ENCODE data around the gene TXNL4B. TPM values are rescaled to one million over a fixed set of nuclear protein-coding genes. Genes with fewer than 3 reads are reported as not detected.

TXNL4B gene
- total and polyA plus RNA-seq, 10 of the 15 experiments (the other 5 are each of a cell fraction or from before 2014, with no cell fraction given) = 11.1 to 24.0 (median 15.9) TPM

GRCh38 chr16:72093448-72094265 is at the start of gene TXNL4B, which contains the start of gene DHX38 (continued):
- TF ChIP-seq CEBPZ (IDR thresholded peaks at IDR 0.05; ENCODE audit: low read depth, low read length) (peak; percentile 71), LARP7 (IDR thresholded peaks at IDR 0.05) (no peak), TAF1 (IDR thresholded peaks at IDR 0.05; ENCODE audit: borderline replicate concordance, low read depth, low read length) (peak; percentile 75), NFXL1 (IDR thresholded peaks at IDR 0.05; ENCODE audit: borderline replicate concordance) (no peak), BMI1 (IDR thresholded peaks at IDR 0.05; ENCODE audit: borderline replicate concordance) (peak; percentile 98), TARDBP (IDR thresholded peaks at IDR 0.05; ENCODE audit: borderline replicate concordance) (peak; percentile 31; the same call in 1 of the 2 replicates), HDAC2 (IDR thresholded peaks at IDR 0.05) (no peak), CREM (IDR thresholded peaks at IDR 0.05; ENCODE audit: low read depth) (peak; percentile 93)

GRCh38 chr16:72142476-72142875 is 49.1 kb upstream of the TXNL4B start:
- in situ Hi-C loops (cut with MboI) (no loop called here), intact Hi-C loops (cut with micrococcal nuclease; ENCODE audit: unreplicated experiment) (no loop called here)
- no peak overlapping the region for H2AFZ ChIP-seq (ENCODE audit: control insufficient read depth, low read depth, low read length)
- ChIA-PET SMC1A (ENCODE audit: uncharacterized antibody, unreplicated experiment) (interaction anchor here (1.6 kb wide), 1 partner anchor 15 kb away, joined by 4 read pairs; no protein-coding TSS in a partner anchor), CTCF (interaction anchor here (0.7 to 3.1 kb wide), 2 partner anchors 17 to 1401 kb away, joined by 3 to 12 read pairs; no protein-coding TSS in a partner anchor), POLR2A (no interaction called here), RAD21 (ENCODE audit: unreplicated experiment) (no interaction called here)
- no peaks in the 10 kb centered on the region for H3K36me3 ChIP-seq (ENCODE audit: control insufficient read depth in 2 of 2, insufficient read depth in 2 of 2, low read length in 1 of 2)
- no peaks in the 10 kb centered on the region for H3K9me3 ChIP-seq (replicated peaks; ENCODE audit: control insufficient read depth, insufficient read depth, low read length)
- no TSS peak for BruUV-seq (replicated peaks)
- H3K4me2 ChIP-seq (ENCODE audit: control insufficient read depth, insufficient read depth) = no peak overlapping the region
- 92% methylated on average over 1 of the region's 1 CpG for WGBS (ENCODE audit: insufficient coverage, insufficient replicate concordance, low lambda C conversion rate, missing lambda C conversion rate)
- no peaks in the 10 kb centered on the region for H3K4me1 ChIP-seq (ENCODE audit: control insufficient read depth, insufficient read depth, low read length)
- no peaks in the 10 kb centered on the region for H3K27me3 ChIP-seq (replicated peaks in 1 of 2; ENCODE audit: control insufficient read depth in 2 of 2, insufficient read depth in 2 of 2, low read length in 1 of 2)
- H3K27ac ChIP-seq (ENCODE audit: control insufficient read depth, insufficient read depth) = no peak overlapping the region
- no peak overlapping the region for H3K9ac ChIP-seq (ENCODE audit: control insufficient read depth, insufficient read depth, low read length)
- no peak for FAIRE-seq
- no peaks in the 10 kb centered on the region for H4K20me1 ChIP-seq (ENCODE audit: control insufficient read depth, insufficient read depth)
- ATAC-seq = no peak
- H3K4me3 ChIP-seq = no peak overlapping the region
- no peak for DNase-seq (ENCODE audit: low read depth, low spot score)
- TF ChIP-seq BMI1 (IDR thresholded peaks at IDR 0.05; ENCODE audit: borderline replicate concordance) (no peak), MXI1 (IDR thresholded peaks at IDR 0.05; ENCODE audit: low read depth, low read length) (no peak)
- no peaks in the 10 kb centered on the region for H3K79me2 ChIP-seq (ENCODE audit: control insufficient read depth, insufficient read depth, low read length)
